HCT116 (cell line): ENCODE data around the gene SLC16A4. TPM values are rescaled to one million over a fixed set of nuclear protein-coding genes. Genes with fewer than 3 reads are reported as not detected.

Experiments
- ATAC-seq: fragments of 200-7000 bp; cut with Tn5 transposase; 2 replicates; pipeline ENCODE4 v1.9.1; 2020; ENCODE audit warnings: mild to moderate bottlenecking, moderate library complexity
- BruUV-seq: library from RNA; stranded (reverse); fragments of 400-500 nt; replicated peaks from 2 replicates; lab custom pipeline; 2021; lab: Mats Ljungman, UMichigan
- CTCF ChIA-PET: fragments of 300-600 bp; sonication (Branson Sonifier 250); formaldehyde crosslinking; loops from one replicate; lab custom pipeline; 2021; ENCODE audit warnings: antibody characterized with exemption; lab: Charles Lee
- POLR2A ChIA-PET: fragments of 300-600, 350-600 bp; sonication (Branson Sonifier 250); formaldehyde crosslinking; loops from one replicate; lab custom pipeline; 2021; ENCODE audit warnings: antibody characterized with exemption; lab: Charles Lee
- RAD21 ChIA-PET, 2 experiments: fragments of 300-600 bp; sonication (Branson Sonifier 250); formaldehyde crosslinking; loops; one replicate each; lab custom pipeline; 2023; ENCODE audit warnings: low total read pairs in 2 of 2; ENCODE audit not compliant: uncharacterized antibody in 2 of 2, unreplicated experiment in 2 of 2, low non-redundant PET in 1 of 2; lab: Charles Lee
- DNase-seq: peaks from one replicate; pipeline ENCODE4 v3.0.0-alpha.2; 2010; ENCODE audit warnings: low read depth, low spot score
- H2AFZ ChIP-seq: fragments of 200-600 bp; shearing (Covaris generic), sonication (generic); 2 replicates; pipeline ENCODE4 v1.6.1; 2017; ENCODE audit warnings: low read depth, mixed run types, mixed read lengths, antibody characterized with exemption, low read length; ENCODE audit not compliant: poor library complexity, severe bottlenecking
- H3K27ac ChIP-seq: 2 replicates; pipeline ENCODE4 v1.5.1; 2012; ENCODE audit warnings: low read depth, low read length
- H3K27me3 ChIP-seq: fragments of 200-600 bp; sonication (generic); 2 replicates; pipeline ENCODE4 v1.6.1; 2016; ENCODE audit warnings: mixed run types, low read length, mixed read lengths; ENCODE audit not compliant: insufficient read depth
- H3K36me3 ChIP-seq, 2 experiments: fragments of 200-500 bp in 1 of 2; fragments of 200-600 bp in 1 of 2; sonication (Bioruptor generic) in 1 of 2; sonication (generic) in 1 of 2; 2 replicates each; pipeline versions ENCODE4 v1.5.1 to v1.6.1; 2014 to 2016; ENCODE audit warnings: low read length in 2 of 2, inconsistent platforms in 1 of 2, mixed read lengths in 1 of 2, mixed run types in 1 of 2; ENCODE audit not compliant: insufficient read depth in 2 of 2, control insufficient read depth in 1 of 2
- H3K4me1 ChIP-seq, 2 experiments: fragments of 200-600 bp in 1 of 2; sonication (generic) in 1 of 2; 2 replicates each; pipeline versions ENCODE4 v1.5.1 to v1.6.1; 2012 to 2017; ENCODE audit warnings: low read length in 2 of 2, inconsistent platforms in 1 of 2, mild to moderate bottlenecking in 1 of 2, mixed read lengths in 1 of 2, mixed run types in 1 of 2, moderate library complexity in 1 of 2; ENCODE audit not compliant: insufficient read depth in 2 of 2, control insufficient read depth in 1 of 2
- H3K4me2 ChIP-seq: fragments of 200-600 bp; sonication (generic); 2 replicates; pipeline ENCODE4 v1.6.1; 2017; ENCODE audit warnings: mixed run types, low read length, mixed read lengths
- H3K4me3 ChIP-seq, 2 experiments: fragments of 200-600 bp in 1 of 2; sonication (generic) in 1 of 2; replicated peaks in 1 of 2; 2 replicates each; pipeline ENCODE4 v1.5.1; 2011 to 2016; ENCODE audit warnings: low read length in 2 of 2, control low read depth in 1 of 2, low read depth in 1 of 2, mild to moderate bottlenecking in 1 of 2, mixed read lengths in 1 of 2, mixed run types in 1 of 2
- H3K79me2 ChIP-seq: fragments of 200-600 bp; sonication (generic); 2 replicates; pipeline ENCODE4 v1.6.1; 2017; ENCODE audit warnings: mild to moderate bottlenecking, mixed run types, low read length, moderate library complexity, mixed read lengths; ENCODE audit not compliant: insufficient read depth
- H3K9ac ChIP-seq: fragments of 200-600 bp; sonication (generic); 2 replicates; pipeline ENCODE4 v1.6.1; 2016; ENCODE audit warnings: low read length, mixed read lengths
- H3K9me2 ChIP-seq: fragments of 200-600 bp; sonication (generic), shearing (Covaris generic); 2 replicates; pipeline ENCODE4 v1.6.1; 2017; ENCODE audit warnings: mixed run types, mild to moderate bottlenecking, moderate library complexity; ENCODE audit not compliant: insufficient read depth
- H3K9me3 ChIP-seq, 2 experiments: fragments of 200-500 bp in 1 of 2; fragments of 200-600 bp in 1 of 2; sonication (Bioruptor generic) in 1 of 2; sonication (generic) in 1 of 2; 2 replicates each; pipeline ENCODE4 v1.6.1; 2014 to 2017; ENCODE audit warnings: low read length in 2 of 2, mixed read lengths in 2 of 2, inconsistent platforms in 1 of 2, low read depth in 1 of 2, mild to moderate bottlenecking in 1 of 2, mixed run types in 1 of 2, moderate library complexity in 1 of 2; ENCODE audit not compliant: control insufficient read depth in 1 of 2, insufficient read depth in 1 of 2
- H4K20me1 ChIP-seq: fragments of 200-600 bp; sonication (generic), shearing (Covaris generic); 2 replicates; pipeline ENCODE4 v1.6.1; 2017; ENCODE audit warnings: mixed run types, mild to moderate bottlenecking, moderate library complexity; ENCODE audit not compliant: insufficient read depth
- CBX3 ChIP-seq: IDR thresholded peaks from 2 replicates; pipeline ENCODE4 v1.6.1; 2012; ENCODE audit warnings: low read depth
- CEBPB ChIP-seq: IDR thresholded peaks from 2 replicates; pipeline ENCODE4 v1.6.1; 2012; ENCODE audit warnings: low read depth
- EGR1 ChIP-seq: IDR thresholded peaks from 2 replicates; pipeline ENCODE4 v1.6.1; 2012; ENCODE audit warnings: low read depth
- EZH2 ChIP-seq: fragments of 200-600 bp; sonication (generic); IDR thresholded peaks from 2 replicates; pipeline ENCODE4 v1.6.1; 2017; ENCODE audit warnings: antibody characterized with exemption, mixed run types
- RAD21 ChIP-seq: IDR thresholded peaks from 2 replicates; pipeline ENCODE4 v1.6.1; 2012; ENCODE audit warnings: low read depth, mild to moderate bottlenecking
- REST ChIP-seq: IDR thresholded peaks from 2 replicates; pipeline ENCODE4 v1.6.1; 2012; ENCODE audit warnings: low read depth
- SIN3A ChIP-seq: IDR thresholded peaks from 2 replicates; pipeline ENCODE4 v1.6.1; 2012; ENCODE audit warnings: low read depth
- SP1 ChIP-seq: IDR thresholded peaks from 2 replicates; pipeline ENCODE4 v1.6.1; 2012; ENCODE audit warnings: low read depth
- TCF7L2 ChIP-seq: IDR thresholded peaks from 2 replicates; pipeline ENCODE4 v1.7.0; 2011; ENCODE audit warnings: borderline replicate concordance, inconsistent platforms; ENCODE audit not compliant: insufficient read depth, insufficient read length; ENCODE audit errors: extremely low read depth
- YY1 ChIP-seq: IDR thresholded peaks from 2 replicates; pipeline ENCODE4 v1.6.1; 2011; ENCODE audit warnings: low read length, low read depth, moderate library complexity, mild to moderate bottlenecking; ENCODE audit not compliant: insufficient replicate concordance; ENCODE audit errors: extremely low read depth
- ZFX ChIP-seq: fragments of 450-650 bp; IDR thresholded peaks from 2 replicates; pipeline ENCODE4 v1.6.1; 2017
- ZNF274 ChIP-seq: fragments of 200-500 bp; sonication (Bioruptor generic); IDR thresholded peaks from 2 replicates; pipeline ENCODE4 v1.6.1; 2014; ENCODE audit warnings: mild to moderate bottlenecking, low read depth, low read length, inconsistent platforms
- intact Hi-C: fragments of 100-400 bp; cut with micrococcal nuclease; formaldehyde crosslinking; loops from 2 replicates; pipeline ENCODE4 v1.10.0; 2022
- total RNA-seq: library from RNA; stranded (reverse); gene quantifications from one replicate; pipeline ENCODE4 v1.2.1, GENCODE V29; 2021; ENCODE audit not compliant: unreplicated experiment
- TF ChIP-seq, protein P1 (sequence below): IDR thresholded peaks from 2 replicates; pipeline ENCODE4 v1.6.1; 2012

The SLC16A4 gene
- total RNA-seq, 1 experiment from 2014 or later = 0.20 TPM

- peak overlapping the region; percentile 93 for H3K4me2 ChIP-seq
- ATAC-seq = no peak
- H3K27ac ChIP-seq = no peak overlapping the region
- peaks cover 34% of the 10 kb centered on the region for H3K79me2 ChIP-seq
- no peaks in the 10 kb centered on the region for H3K9me2 ChIP-seq
- H3K9ac ChIP-seq = peak overlapping the region; percentile 99
- ChIA-PET CTCF (interaction anchor here (0.8 to 2.3 kb wide), 6 partner anchors 25 to 201 kb away, joined by 3 to 16 read pairs (median 5); partner anchors contain the start of gene RBM15), RAD21 (interaction anchor here (1.1 to 1.9 kb wide), 4 partner anchors 52 to 201 kb away, joined by 3 to 5 read pairs (median 4); no protein-coding TSS in a partner anchor), POLR2A (interaction anchor here (1.0 to 2.5 kb wide), 4 partner anchors 9 to 201 kb away, joined by 3 to 11 read pairs (median 6); partner anchors contain the start of gene RBM15)
- H3K4me3 ChIP-seq = peak overlapping the region; percentile 96 to 98
- H3K9me3 ChIP-seq = no peaks in the 10 kb centered on the region
- no peak overlapping the region for H2AFZ ChIP-seq
- H3K27me3 ChIP-seq = no peaks in the 10 kb centered on the region
- H4K20me1 ChIP-seq = no peaks in the 10 kb centered on the region
- TF ChIP-seq, protein P1, sequence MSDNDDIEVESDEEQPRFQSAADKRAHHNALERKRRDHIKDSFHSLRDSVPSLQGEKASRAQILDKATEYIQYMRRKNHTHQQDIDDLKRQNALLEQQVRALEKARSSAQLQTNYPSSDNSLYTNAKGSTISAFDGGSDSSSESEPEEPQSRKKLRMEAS = no peak
- TF ChIP-seq, all 23 proteins: peak for 0
- intact Hi-C loops = loop anchor here (5.0 kb wide), 1 partner anchor 206 kb away; no protein-coding TSS in a partner anchor
- no peak for DNase-seq
- no TSS peak for BruUV-seq
- Histone ChIP-seq H3K4me1 (peaks cover 4 to 14% of the 10 kb centered on the region in 2 experiments; a peak in 3 of 4 replicates), H3K36me3 (peaks cover 4 to 9% of the 10 kb centered on the region in 2 experiments)
Observed at GRCh38 chr1:110408488-110408887, 17.7 kb upstream of the SLC16A4 start.

- DNase-seq (peak; percentile 93), ATAC-seq (peak; percentile 89)
- H3K9ac ChIP-seq = peak within 1 kb of the TSS; percentile 99
- peak within 1 kb of the TSS; percentile 96 to 98 for H3K4me3 ChIP-seq
- peak within 1 kb of the TSS; percentile 35 for H2AFZ ChIP-seq
- peak within 1 kb of the TSS; percentile 93 for H3K4me2 ChIP-seq
- peak within 1 kb of the TSS; percentile 80 for H3K27ac ChIP-seq
- ChIA-PET POLR2A (interaction anchor here (1.0 to 2.5 kb wide), 3 partner anchors 53 to 200 kb away, joined by 4 to 11 read pairs (median 7); partner anchors contain the start of gene RBM15), RAD21 (interaction anchor here in 1 of 2 experiments (1.9 kb wide), 1 partner anchor 53 kb away, joined by 4 read pairs; no protein-coding TSS in a partner anchor), CTCF (interaction anchor here (1.3 to 2.3 kb wide), 3 partner anchors 26 to 88 kb away, joined by 4 to 16 read pairs (median 10); no protein-coding TSS in a partner anchor)
- no peaks in the 10 kb centered on the region for H3K9me3 ChIP-seq
- peaks cover 34% of the 10 kb centered on the region for H3K79me2 ChIP-seq
- BruUV-seq = TSS peak; percentile 81
- H4K20me1 ChIP-seq = no peaks in the 10 kb centered on the region
- peaks cover 13 to 18% of the 10 kb centered on the region in 2 experiments for H3K36me3 ChIP-seq
- no peaks in the 10 kb centered on the region for H3K27me3 ChIP-seq
- H3K4me1 ChIP-seq = peaks cover 4 to 14% of the 10 kb centered on the region in 2 experiments; a peak in 3 of 4 replicates
- intact Hi-C loops = loop anchor here (1.0 to 5.0 kb wide), 2 partner anchors 69 to 205 kb away; no protein-coding TSS in a partner anchor
- H3K9me2 ChIP-seq = no peaks in the 10 kb centered on the region
- TF ChIP-seq ZFX (peak; percentile 92), SIN3A (peak; percentile 98), TCF7L2 (peak; percentile 67), RAD21 (no peak), ZNF274 (no peak), REST (no peak), EZH2 (no peak), CBX3 (peak; percentile 98), CEBPB (no peak), SP1 (peak; percentile 97), YY1 (peak; percentile 86), EGR1 (no peak)
- TF ChIP-seq, protein P1 = peak; percentile 97
Observed at GRCh38 chr1:110407260-110408210, 16.7 kb upstream of the SLC16A4 start, which contains the start of gene LAMTOR5. TSS of gene LAMTOR5 (minus strand) at chr1:110407694. CDS start at chr1:110407620, 74 bp downstream.
